Jurkat, Clone E6-1 (cell line): ENCODE results near the gene MEAK7.

Experiments used
- DNase-seq: peaks from one replicate; pipeline ENCODE4 v3.0.0-alpha.2; 2011; ENCODE audit warnings: low read depth, low spot score
- H3K4me3 ChIP-seq: 2 replicates; pipeline ENCODE4 v1.5.1; 2011; ENCODE audit warnings: mild to moderate bottlenecking, low read length, control low read depth, moderate library complexity

Gene MEAK7

GRCh38 chr16:84479716-84480450 lies 24.6 kb downstream of the MEAK7 start:
- DNase-seq = no peak
- H3K4me3 ChIP-seq = no peak overlapping the region

GRCh38 chr16:84478172-84478947 lies 26.1 kb downstream of the MEAK7 start:
- no peak for DNase-seq
- no peak overlapping the region for H3K4me3 ChIP-seq

- no peak overlapping the region for H3K4me3 ChIP-seq
- no peak for DNase-seq
Measured at GRCh38 chr16:84477661-84478060, 26.8 kb downstream of the MEAK7 start.

- DNase-seq = no peak
- H3K4me3 ChIP-seq = no peak overlapping the region
Measured at GRCh38 chr16:84476401-84476800, 28.1 kb downstream of the MEAK7 start.

GRCh38 chr16:84475643-84476240 lies 28.7 kb downstream of the MEAK7 start:
- DNase-seq = peak; percentile 37
- no peak overlapping the region for H3K4me3 ChIP-seq

- no peak overlapping the region for H3K4me3 ChIP-seq
- DNase-seq = no peak
Measured at GRCh38 chr16:84471966-84472365, 32.5 kb downstream of the MEAK7 start.

- no peak overlapping the region for H3K4me3 ChIP-seq
- no peak for DNase-seq
Measured at GRCh38 chr16:84471316-84471715, 33.1 kb downstream of the MEAK7 start.

GRCh38 chr16:84467709-84468108 lies 36.8 kb downstream of the MEAK7 start:
- DNase-seq = no peak
- H3K4me3 ChIP-seq = no peak overlapping the region

GRCh38 chr16:84467256-84467655 lies 37.2 kb downstream of the MEAK7 start:
- no peak for DNase-seq

GRCh38 chr16:84466692-84467091 lies 37.8 kb downstream of the MEAK7 start:
- no peak overlapping the region for H3K4me3 ChIP-seq
- no peak for DNase-seq

More at GRCh38 chr16:84467256-84467655, 37.2 kb downstream of the MEAK7 start:
- no peak overlapping the region for H3K4me3 ChIP-seq

- no peak overlapping the region for H3K4me3 ChIP-seq
- no peak for DNase-seq
Measured at GRCh38 chr16:84465154-84465553, 39.3 kb downstream of the MEAK7 start.

- DNase-seq = no peak
- H3K4me3 ChIP-seq = no peak overlapping the region
Measured at GRCh38 chr16:84464116-84464515, 40.3 kb downstream of the MEAK7 start.

GRCh38 chr16:84463221-84463620 lies 41.2 kb downstream of the MEAK7 start:
- H3K4me3 ChIP-seq = no peak overlapping the region
- no peak for DNase-seq

GRCh38 chr16:84462296-84463210 lies 41.9 kb downstream of the MEAK7 start:
- DNase-seq = no peak
- no peak overlapping the region for H3K4me3 ChIP-seq

GRCh38 chr16:84461413-84462295 lies 42.8 kb downstream of the MEAK7 start:
- H3K4me3 ChIP-seq = no peak overlapping the region
- DNase-seq = no peak

- H3K4me3 ChIP-seq = no peak overlapping the region
- DNase-seq = no peak
Measured at GRCh38 chr16:84461029-84461412, 43.4 kb downstream of the MEAK7 start.

- no peak overlapping the region for H3K4me3 ChIP-seq
- DNase-seq = no peak
Measured at GRCh38 chr16:84460406-84461028, 43.9 kb downstream of the MEAK7 start.

GRCh38 chr16:84459941-84460405 lies 44.5 kb downstream of the MEAK7 start:
- no peak for DNase-seq
- H3K4me3 ChIP-seq = no peak overlapping the region
